H9 (cell line): ENCODE results near the gene VIPR2. TPM values are rescaled to one million over a fixed set of nuclear protein-coding genes. Genes with fewer than 3 reads are reported as not detected.

Experiments used
- DNase-seq: peaks from one replicate; pipeline ENCODE4 v3.0.0-alpha.2; 2017
- H2AFZ ChIP-seq: one replicate; pipeline ENCODE4 v1.6.1; 2013; ENCODE audit warnings: mild to moderate bottlenecking, low read length, control low read depth, moderate library complexity
- H2AK5ac ChIP-seq: 2 replicates; pipeline ENCODE4 v1.6.1; 2013; ENCODE audit warnings: low read length, control low read depth, mixed read lengths; ENCODE audit not compliant: insufficient read length
- H2BK120ac ChIP-seq: one replicate; pipeline ENCODE4 v1.6.1; 2013; ENCODE audit warnings: low read depth, mild to moderate bottlenecking, low read length, control low read depth, inconsistent platforms; ENCODE audit not compliant: poor library complexity, severe bottlenecking
- H2BK12ac ChIP-seq: 2 replicates; pipeline ENCODE4 v1.6.1; 2013; ENCODE audit warnings: low read length, control low read depth, mixed read lengths, low read depth; ENCODE audit not compliant: insufficient read length
- H2BK15ac ChIP-seq: 2 replicates; pipeline ENCODE4 v1.6.1; 2013; ENCODE audit warnings: low read depth, low read length, control low read depth
- H2BK20ac ChIP-seq: one replicate; pipeline ENCODE4 v1.6.1; 2013; ENCODE audit warnings: low read depth, mild to moderate bottlenecking, low read length, control low read depth, inconsistent platforms; ENCODE audit not compliant: poor library complexity, severe bottlenecking
- H2BK5ac ChIP-seq: 2 replicates; pipeline ENCODE4 v1.6.1; 2013; ENCODE audit warnings: low read length, control low read depth, mixed read lengths; ENCODE audit not compliant: insufficient read length
- H3K14ac ChIP-seq: 2 replicates; pipeline ENCODE4 v1.6.1; 2013; ENCODE audit warnings: low read length, control low read depth; ENCODE audit not compliant: insufficient read depth
- H3K18ac ChIP-seq: 2 replicates; pipeline ENCODE4 v1.6.1; 2013; ENCODE audit warnings: low read depth, mild to moderate bottlenecking, mixed read lengths, low read length, control low read depth; ENCODE audit not compliant: insufficient read length
- H3K23ac ChIP-seq: 2 replicates; pipeline ENCODE4 v1.6.1; 2013; ENCODE audit warnings: low read length, control low read depth, mixed read lengths, low read depth; ENCODE audit not compliant: insufficient read length
- H3K23me2 ChIP-seq: 2 replicates; pipeline ENCODE4 v1.6.1; 2013; ENCODE audit warnings: low read depth, mild to moderate bottlenecking, mixed read lengths, low read length, control low read depth; ENCODE audit not compliant: insufficient read length, poor library complexity, severe bottlenecking
- H3K27ac ChIP-seq: 2 replicates; pipeline ENCODE4 v1.5.1; 2013; ENCODE audit warnings: low read length, control low read depth, mixed read lengths, low read depth; ENCODE audit not compliant: insufficient read length
- H3K27me3 ChIP-seq: 2 replicates; pipeline ENCODE4 v1.6.1; 2013; ENCODE audit warnings: low read length, control low read depth, inconsistent platforms; ENCODE audit not compliant: insufficient read depth
- H3K4ac ChIP-seq: 2 replicates; pipeline ENCODE4 v1.6.1; 2013; ENCODE audit warnings: low read depth, mild to moderate bottlenecking, control low read depth, inconsistent platforms, low read length, moderate library complexity
- H3K4me1 ChIP-seq: 2 replicates; pipeline ENCODE4 v1.6.1; 2013; ENCODE audit warnings: low read length, control low read depth, inconsistent platforms; ENCODE audit not compliant: insufficient read depth
- H3K4me2 ChIP-seq: 2 replicates; pipeline ENCODE4 v1.6.1; 2013; ENCODE audit warnings: low read length, control low read depth, mixed read lengths; ENCODE audit not compliant: insufficient read length, insufficient read depth
- H3K56ac ChIP-seq: 2 replicates; pipeline ENCODE4 v1.6.1; 2013; ENCODE audit warnings: low read depth, mild to moderate bottlenecking, mixed read lengths, low read length, control low read depth; ENCODE audit not compliant: insufficient read length
- H3K79me1 ChIP-seq: 2 replicates; pipeline ENCODE4 v1.6.1; 2013; ENCODE audit warnings: low read depth, mild to moderate bottlenecking, moderate library complexity, low read length, control low read depth, inconsistent platforms; ENCODE audit not compliant: insufficient read depth, poor library complexity, severe bottlenecking
- H3K79me2 ChIP-seq: 2 replicates; pipeline ENCODE4 v1.6.1; 2013; ENCODE audit warnings: low read length, control low read depth, inconsistent platforms; ENCODE audit not compliant: insufficient read depth
- H3K9ac ChIP-seq: 2 replicates; pipeline ENCODE4 v1.6.1; 2013; ENCODE audit warnings: low read length, control low read depth, mixed read lengths; ENCODE audit not compliant: insufficient read length; ENCODE audit errors: extremely low read depth
- H3K9me3 ChIP-seq: one replicate; pipeline ENCODE4 v1.6.1; 2013; ENCODE audit warnings: low read depth, low read length, inconsistent platforms; ENCODE audit not compliant: control insufficient read depth
- H3T11ph ChIP-seq: one replicate; pipeline ENCODE4 v1.6.1; 2013; ENCODE audit warnings: mild to moderate bottlenecking, low read length, control low read depth, inconsistent platforms
- H4K20me1 ChIP-seq: one replicate; pipeline ENCODE4 v1.6.1; 2013; ENCODE audit not compliant: control insufficient read depth, insufficient read length, insufficient read depth
- H4K5ac ChIP-seq: 2 replicates; pipeline ENCODE4 v1.6.1; 2013; ENCODE audit warnings: low read depth, mild to moderate bottlenecking, mixed read lengths, low read length, control low read depth; ENCODE audit not compliant: insufficient read length
- H4K8ac ChIP-seq: replicated peaks from 2 replicates; pipeline ENCODE4 v1.6.1; 2013; ENCODE audit warnings: low read length, control low read depth, mixed read lengths, low read depth; ENCODE audit not compliant: insufficient read length
- H4K91ac ChIP-seq: 2 replicates; pipeline ENCODE4 v1.6.1; 2013; ENCODE audit warnings: low read depth, mild to moderate bottlenecking, moderate library complexity, mixed read lengths, low read length, control low read depth; ENCODE audit not compliant: insufficient read length
- H3K27ac Mint-ChIP-seq, 3 experiments: 2 replicates in 2 of 3; 3 replicates in 1 of 3; pipeline ENCODE4 v1.8.0; 2020 to 2021; ENCODE audit warnings: mixed read lengths in 3 of 3, mild to moderate bottlenecking in 1 of 3, moderate library complexity in 1 of 3
- H3K27me3 Mint-ChIP-seq: 2 replicates; pipeline ENCODE4 v1.8.0; 2021; ENCODE audit warnings: low read depth, mild to moderate bottlenecking, moderate library complexity, mixed read lengths
- H3K36me3 Mint-ChIP-seq, 3 experiments: 2 replicates in 2 of 3; 3 replicates in 1 of 3; pipeline ENCODE4 v1.8.0; 2020 to 2021; ENCODE audit warnings: low read depth in 3 of 3, mixed read lengths in 3 of 3; ENCODE audit not compliant: insufficient read depth in 1 of 3
- H3K4me1 Mint-ChIP-seq, 2 experiments: 2 replicates each; pipeline ENCODE4 v1.8.0; 2020; ENCODE audit warnings: mixed read lengths in 2 of 2
- H3K4me3 Mint-ChIP-seq, 2 experiments: 2 replicates in 1 of 2; 3 replicates in 1 of 2; pipeline ENCODE4 v1.8.0; 2020 to 2021; ENCODE audit warnings: mild to moderate bottlenecking in 2 of 2, mixed read lengths in 2 of 2, moderate library complexity in 1 of 2
- H3K9me3 Mint-ChIP-seq, 2 experiments: 2 replicates in 1 of 2; 3 replicates in 1 of 2; pipeline ENCODE4 v1.8.0; 2020; ENCODE audit warnings: mild to moderate bottlenecking in 2 of 2, mixed read lengths in 2 of 2, moderate library complexity in 1 of 2
- CTCF ChIP-seq: fragments of 200-600 bp; sonication (generic); conservative IDR thresholded peaks from 3 replicates; pipeline ENCODE4 v1.8.0; 2021; ENCODE audit warnings: antibody characterized with exemption, mild to moderate bottlenecking
- WGBS: extraction: QIAGEN DNeasy Blood & Tissue Kit; methylation state at CpG from one replicate; pipeline ENCODE4 v1.1.7; 2013; ENCODE audit warnings: missing lambda C conversion rate, low lambda C conversion rate, mixed read lengths; ENCODE audit not compliant: insufficient read length; ENCODE audit errors: extremely low coverage; 5-methylcytosine and 5-hydroxymethylcytosine counted together
- total RNA-seq: library from RNA; stranded (reverse); gene quantifications from 2 replicates; pipeline ENCODE4 v1.2.1, GENCODE V29; 2021

Gene VIPR2
- total RNA-seq, 1 experiment from 2014 or later = 1.6 TPM

- no peak overlapping the region for H3K27ac ChIP-seq
- H3K9me3 ChIP-seq = no peaks in the 10 kb centered on the region
- H2AK5ac ChIP-seq = no peak overlapping the region
- Mint-ChIP-seq H3K4me1 (no peaks in the 10 kb centered on the region), H3K36me3 (peaks cover 10 to 16% (median 14%) of the 10 kb centered on the region in 3 experiments), H3K4me3 (no peak overlapping the region), H3K27me3 (no peaks in the 10 kb centered on the region), H3K27ac (peak overlapping the region in 1 of 3 experiments; percentile 45; a peak in 1 of 7 replicates), H3K9me3 (peaks cover 7 to 12% of the 10 kb centered on the region in 2 experiments; a peak in 4 of 5 replicates)
- no peaks in the 10 kb centered on the region for H3K23me2 ChIP-seq
- H3K27me3 ChIP-seq = no peaks in the 10 kb centered on the region
- no peak overlapping the region for H3K9ac ChIP-seq
- H3K4ac ChIP-seq = no peak overlapping the region
- no peaks in the 10 kb centered on the region for H3K79me1 ChIP-seq
- H4K20me1 ChIP-seq = no peaks in the 10 kb centered on the region
- no peak overlapping the region for H3K23ac ChIP-seq
- H4K91ac ChIP-seq = no peak overlapping the region
- no peaks in the 10 kb centered on the region for H3K4me1 ChIP-seq
- no peak overlapping the region for H3K18ac ChIP-seq
- DNase-seq = peak; percentile 14
- H2BK20ac ChIP-seq = no peak overlapping the region
- no peak overlapping the region for H3K4me2 ChIP-seq
- no peak overlapping the region for H2BK12ac ChIP-seq
- H2BK120ac ChIP-seq = no peak overlapping the region
- no peaks in the 10 kb centered on the region for H3K79me2 ChIP-seq
- WGBS = no CpG with 5 or more reads among the region's 27 CpGs
- no peak overlapping the region for H3T11ph ChIP-seq
- H2BK15ac ChIP-seq = no peak overlapping the region
- no peak overlapping the region for H4K5ac ChIP-seq
- H2BK5ac ChIP-seq = no peak overlapping the region
- TF ChIP-seq CTCF = no peak
- H3K14ac ChIP-seq = no peak overlapping the region
- no peak overlapping the region for H4K8ac ChIP-seq
- H3K56ac ChIP-seq = no peak overlapping the region
- no peak overlapping the region for H2AFZ ChIP-seq
Measured at GRCh38 chr7:159096736-159097581, 47.7 kb downstream of the VIPR2 start.
